Dedifferentiated amniotic fluid mesenchymal stem cell (primary cell): ENCODE data around the gene CD37.

ENCODE experiments used
- DNase-seq: peaks from one replicate; pipeline ENCODE4 v3.0.0-alpha.2; 2016; ENCODE audit errors: extremely low spot score

CD37 gene

GRCh38 chr19:49378512-49378911 lies 43.3 kb downstream of the CD37 start:
- DNase-seq = no peak

- DNase-seq = no peak
These were observed 45.2 kb downstream of the CD37 start for GRCh38 chr19:49380391-49380790.

GRCh38 chr19:49382639-49383038 lies 47.4 kb downstream of the CD37 start:
- DNase-seq = no peak

- no peak for DNase-seq
These were observed 48.4 kb downstream of the CD37 start for GRCh38 chr19:49383599-49383998.

- DNase-seq = no peak
These were observed 52.7 kb downstream of the CD37 start, which contains the start of gene KASH5 for GRCh38 chr19:49387936-49388372. TSS of gene KASH5 (plus strand) at chr19:49388249. CDS start at chr19:49390884, 2,635 bp downstream.

- no peak for DNase-seq
These were observed 54.2 kb downstream of the CD37 start for GRCh38 chr19:49389406-49389805.
